ENCODE results near the gene PARN.
"Not testable (repeated sequence)": the region's sequence is repeated elsewhere in the genome, so short reads cannot be mapped to it uniquely, and the experiment has no call there.

The PARN gene

GRCh38 chr16:14449790-14450480 is 180.1 kb downstream of the PARN start:
- Histone ChIP-seq H3K9me3 (ENCODE audit: control insufficient read depth in 2 of 2, low read length in 2 of 2) (no peaks in the 10 kb centered on the region), H3K4me1 (ENCODE audit: control insufficient read depth, insufficient read depth, low read length) (no peaks in the 10 kb centered on the region), H3K4me3 (ENCODE audit: low read length in 2 of 2) (no peak overlapping the region), H3K27ac (ENCODE audit: low read length) (no peak overlapping the region), H3K36me3 (ENCODE audit: control insufficient read depth in 2 of 2, insufficient read depth in 2 of 2, low read length in 2 of 2) (peaks cover 0 to 4% of the 10 kb centered on the region in 2 donors), H3K27me3 (ENCODE audit: control insufficient read depth in 1 of 2, insufficient read depth in 2 of 2, low read length in 2 of 2) (no peaks in the 10 kb centered on the region), H3K9ac (ENCODE audit: low read length in 2 of 2) (no peak overlapping the region)

DNA sequence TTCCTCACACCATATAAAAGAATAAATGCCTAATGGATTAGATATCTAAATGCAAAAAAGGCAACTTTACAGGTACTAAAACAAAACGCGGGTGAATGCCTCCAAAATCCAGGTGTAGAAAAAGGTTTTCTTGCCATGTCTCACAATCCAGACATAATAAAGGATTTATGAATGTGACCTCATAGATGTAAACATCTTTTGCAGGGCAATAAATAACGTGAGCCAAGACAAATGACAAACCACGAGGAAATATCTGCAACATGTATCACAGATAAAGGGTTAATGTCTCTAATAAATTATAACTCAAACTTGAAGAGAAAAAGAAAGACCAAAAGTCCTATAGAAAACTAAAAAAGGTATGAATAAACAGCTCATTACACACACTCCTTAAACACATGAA is 180.7 kb downstream of the PARN start:
- H3K9ac ChIP-seq (ENCODE audit: low read length in 2 of 2), result no peak overlapping the region
- no peaks in the 10 kb centered on the region for H3K4me1 ChIP-seq (ENCODE audit: control insufficient read depth, insufficient read depth, low read length)
- no peak overlapping the region for H3K4me3 ChIP-seq (ENCODE audit: low read length in 2 of 2)
- H3K36me3 ChIP-seq (ENCODE audit: control insufficient read depth in 2 of 2, insufficient read depth in 2 of 2, low read length in 2 of 2), result peaks cover 0 to 4% of the 10 kb centered on the region in 2 donors
- no peaks in the 10 kb centered on the region for H3K9me3 ChIP-seq (ENCODE audit: control insufficient read depth in 2 of 2, low read length in 2 of 2)
- no peaks in the 10 kb centered on the region for H3K27me3 ChIP-seq (ENCODE audit: control insufficient read depth in 1 of 2, insufficient read depth in 2 of 2, low read length in 2 of 2)
- H3K27ac ChIP-seq (ENCODE audit: low read length), result no peak overlapping the region

DNA sequence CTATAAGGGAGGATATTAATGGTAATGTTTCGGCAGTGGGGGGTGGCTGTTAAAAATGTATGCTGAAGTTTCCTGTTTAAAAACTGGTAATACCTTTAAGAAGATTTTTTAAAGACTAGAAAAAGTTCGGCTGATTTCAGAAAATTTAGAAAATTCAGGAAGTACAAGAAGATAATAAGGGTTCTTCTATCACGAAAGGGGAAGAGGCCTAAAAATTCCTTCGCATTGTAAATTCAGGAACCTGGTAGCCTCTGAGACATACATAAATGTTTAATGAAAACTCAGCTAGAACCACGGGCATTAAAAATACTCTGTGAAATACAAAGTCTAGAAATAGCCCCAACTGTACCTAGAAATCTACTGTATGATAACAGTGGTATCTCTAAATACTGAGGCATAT is 181.2 kb downstream of the PARN start:
- no peaks in the 10 kb centered on the region for H3K9me3 ChIP-seq (ENCODE audit: control insufficient read depth in 2 of 2, low read length in 2 of 2)
- no peaks in the 10 kb centered on the region for H3K4me1 ChIP-seq (ENCODE audit: control insufficient read depth, insufficient read depth, low read length)
- no peak overlapping the region for H3K4me3 ChIP-seq (ENCODE audit: low read length in 2 of 2)
- H3K9ac ChIP-seq (ENCODE audit: low read length in 2 of 2), result no peak overlapping the region
- no peak overlapping the region for H3K27ac ChIP-seq (ENCODE audit: low read length)
- no peaks in the 10 kb centered on the region for H3K27me3 ChIP-seq (ENCODE audit: control insufficient read depth in 1 of 2, insufficient read depth in 2 of 2, low read length in 2 of 2)
- peaks cover 0 to 4% of the 10 kb centered on the region in 2 donors for H3K36me3 ChIP-seq (ENCODE audit: control insufficient read depth in 2 of 2, insufficient read depth in 2 of 2, low read length in 2 of 2)

- H3K9ac ChIP-seq (ENCODE audit: low read length in 2 of 2), result no peak overlapping the region
- H3K9me3 ChIP-seq (ENCODE audit: control insufficient read depth in 2 of 2, low read length in 2 of 2), result no peaks in the 10 kb centered on the region
- no peaks in the 10 kb centered on the region for H3K27me3 ChIP-seq (ENCODE audit: control insufficient read depth in 1 of 2, insufficient read depth in 2 of 2, low read length in 2 of 2)
- no peak overlapping the region for H3K4me3 ChIP-seq (ENCODE audit: low read length in 2 of 2)
- no peak overlapping the region for H3K27ac ChIP-seq (ENCODE audit: low read length)
- H3K36me3 ChIP-seq (ENCODE audit: control insufficient read depth in 2 of 2, insufficient read depth in 2 of 2, low read length in 2 of 2), result peaks cover 0 to 4% of the 10 kb centered on the region in 2 donors
- H3K4me1 ChIP-seq (ENCODE audit: control insufficient read depth, insufficient read depth, low read length), result no peaks in the 10 kb centered on the region
Observed at GRCh38 chr16:14447783-14448182, 182.3 kb downstream of the PARN start.

GRCh38 chr16:14446796-14447195 is 183.3 kb downstream of the PARN start:
- no peaks in the 10 kb centered on the region for H3K9me3 ChIP-seq (ENCODE audit: control insufficient read depth in 2 of 2, low read length in 2 of 2)
- H3K4me1 ChIP-seq (ENCODE audit: control insufficient read depth, insufficient read depth, low read length), result no peaks in the 10 kb centered on the region
- H3K27ac ChIP-seq (ENCODE audit: low read length), result no peak overlapping the region
- no peaks in the 10 kb centered on the region for H3K27me3 ChIP-seq (ENCODE audit: control insufficient read depth in 1 of 2, insufficient read depth in 2 of 2, low read length in 2 of 2)
- peaks cover 0 to 4% of the 10 kb centered on the region in 2 donors for H3K36me3 ChIP-seq (ENCODE audit: control insufficient read depth in 2 of 2, insufficient read depth in 2 of 2, low read length in 2 of 2)
- H3K4me3 ChIP-seq (ENCODE audit: low read length in 2 of 2), result no peak overlapping the region
- no peak overlapping the region for H3K9ac ChIP-seq (ENCODE audit: low read length in 2 of 2)

- no peaks in the 10 kb centered on the region for H3K9me3 ChIP-seq (ENCODE audit: control insufficient read depth in 2 of 2, low read length in 2 of 2)
- H3K4me1 ChIP-seq (ENCODE audit: control insufficient read depth, insufficient read depth, low read length), result no peaks in the 10 kb centered on the region
- no peak overlapping the region for H3K4me3 ChIP-seq (ENCODE audit: low read length in 2 of 2)
- H3K9ac ChIP-seq (ENCODE audit: low read length in 2 of 2), result no peak overlapping the region
- peaks cover 0 to 4% of the 10 kb centered on the region in 2 donors for H3K36me3 ChIP-seq (ENCODE audit: control insufficient read depth in 2 of 2, insufficient read depth in 2 of 2, low read length in 2 of 2)
- no peak overlapping the region for H3K27ac ChIP-seq (ENCODE audit: low read length)
- no peaks in the 10 kb centered on the region for H3K27me3 ChIP-seq (ENCODE audit: control insufficient read depth in 1 of 2, insufficient read depth in 2 of 2, low read length in 2 of 2)
Observed at GRCh38 chr16:14445937-14446715, 183.9 kb downstream of the PARN start.

GRCh38 chr16:14444979-14445810 is 184.9 kb downstream of the PARN start:
- Histone ChIP-seq H3K9me3 (ENCODE audit: control insufficient read depth in 2 of 2, low read length in 2 of 2) (no peaks in the 10 kb centered on the region), H3K36me3 (ENCODE audit: control insufficient read depth in 2 of 2, insufficient read depth in 2 of 2, low read length in 2 of 2) (peaks cover 0 to 4% of the 10 kb centered on the region in 2 donors), H3K4me1 (ENCODE audit: control insufficient read depth, insufficient read depth, low read length) (no peaks in the 10 kb centered on the region), H3K9ac (ENCODE audit: low read length in 2 of 2) (no peak overlapping the region), H3K27ac (ENCODE audit: low read length) (no peak overlapping the region), H3K4me3 (ENCODE audit: low read length in 2 of 2) (no peak overlapping the region), H3K27me3 (ENCODE audit: control insufficient read depth in 1 of 2, insufficient read depth in 2 of 2, low read length in 2 of 2) (no peaks in the 10 kb centered on the region)

DNA sequence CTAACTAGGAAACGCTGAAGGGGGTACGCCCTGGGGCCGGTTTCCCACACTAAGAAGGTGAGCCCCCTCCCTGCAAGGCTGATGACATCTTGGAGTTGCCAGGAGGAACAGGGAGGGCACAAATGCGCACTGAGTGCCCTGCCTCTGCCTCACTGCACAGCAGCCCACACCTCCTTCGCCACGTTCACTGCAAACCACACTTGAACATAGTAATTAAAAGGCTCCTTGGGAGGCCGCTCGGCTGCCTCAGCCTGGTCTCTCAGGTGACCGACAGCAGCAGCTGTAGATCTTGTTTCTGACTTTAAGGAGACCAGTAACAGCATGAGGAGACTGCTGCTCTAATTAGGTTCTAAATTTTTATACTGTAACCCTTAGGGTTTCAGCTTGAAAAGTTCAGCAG is 188.5 kb downstream of the PARN start:
- not testable (repeated sequence) for H3K4me3 ChIP-seq (ENCODE audit: low read length in 2 of 2); H3K27ac ChIP-seq (ENCODE audit: low read length); H3K36me3 ChIP-seq (ENCODE audit: control insufficient read depth in 2 of 2, insufficient read depth in 2 of 2, low read length in 2 of 2); H3K27me3 ChIP-seq (ENCODE audit: control insufficient read depth in 1 of 2, insufficient read depth in 2 of 2, low read length in 2 of 2); H3K4me1 ChIP-seq (ENCODE audit: control insufficient read depth, insufficient read depth, low read length); H3K9ac ChIP-seq (ENCODE audit: low read length in 2 of 2); H3K9me3 ChIP-seq (ENCODE audit: control insufficient read depth in 2 of 2, low read length in 2 of 2)

GRCh38 chr16:14438256-14438655 is 191.8 kb downstream of the PARN start:
- Histone ChIP-seq H3K9me3 (ENCODE audit: control insufficient read depth in 2 of 2, low read length in 2 of 2) (no peaks in the 10 kb centered on the region), H3K4me1 (ENCODE audit: control insufficient read depth, insufficient read depth, low read length) (no peaks in the 10 kb centered on the region), H3K27ac (ENCODE audit: low read length) (no peak overlapping the region), H3K9ac (ENCODE audit: low read length in 2 of 2) (no peak overlapping the region), H3K27me3 (ENCODE audit: control insufficient read depth in 1 of 2, insufficient read depth in 2 of 2, low read length in 2 of 2) (no peaks in the 10 kb centered on the region), H3K4me3 (ENCODE audit: low read length in 2 of 2) (no peak overlapping the region), H3K36me3 (ENCODE audit: control insufficient read depth in 2 of 2, insufficient read depth in 2 of 2, low read length in 2 of 2) (peaks cover 0 to 5% of the 10 kb centered on the region in 2 donors)

DNA sequence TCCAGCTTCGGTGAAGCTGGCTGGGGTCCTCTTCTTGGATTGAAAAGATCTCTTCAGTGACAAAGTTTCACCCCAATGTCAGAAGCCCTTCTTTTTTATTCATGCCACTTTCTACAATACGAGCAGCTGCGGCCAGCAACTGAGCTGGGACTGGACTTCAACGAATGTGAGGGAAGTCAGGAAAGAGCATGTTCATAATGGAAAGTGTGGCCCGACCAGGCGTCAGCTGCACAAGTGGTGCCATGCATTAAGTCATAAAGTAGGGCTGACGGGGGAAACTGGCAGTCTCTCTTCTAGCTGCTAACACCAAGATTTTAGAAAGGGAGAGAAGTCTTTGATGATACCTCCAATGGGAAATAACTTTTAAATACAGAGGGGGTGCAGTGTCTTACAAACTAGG is 192.6 kb downstream of the PARN start:
- H3K27me3 ChIP-seq (ENCODE audit: control insufficient read depth in 1 of 2, insufficient read depth in 2 of 2, low read length in 2 of 2), result no peaks in the 10 kb centered on the region
- peaks cover 0 to 7% of the 10 kb centered on the region in 2 donors for H3K36me3 ChIP-seq (ENCODE audit: control insufficient read depth in 2 of 2, insufficient read depth in 2 of 2, low read length in 2 of 2)
- no peaks in the 10 kb centered on the region for H3K9me3 ChIP-seq (ENCODE audit: control insufficient read depth in 2 of 2, low read length in 2 of 2)
- H3K9ac ChIP-seq (ENCODE audit: low read length in 2 of 2), result no peak overlapping the region
- H3K4me3 ChIP-seq (ENCODE audit: low read length in 2 of 2), result no peak overlapping the region
- H3K27ac ChIP-seq (ENCODE audit: low read length), result no peak overlapping the region
- H3K4me1 ChIP-seq (ENCODE audit: control insufficient read depth, insufficient read depth, low read length), result no peaks in the 10 kb centered on the region
